ENCODE results near the gene ADCYAP1R1.

The ADCYAP1R1 gene

GRCh38 chr7:31120800-31121513 lies 68.8 kb downstream of the ADCYAP1R1 start:
- no peak overlapping the region for H2AFZ ChIP-seq (ENCODE audit: low read depth, low read length)
- H3K4me3 ChIP-seq (ENCODE audit: low read length): no peak overlapping the region
- no peak overlapping the region for H3K9ac ChIP-seq (ENCODE audit: low read length)
- TF ChIP-seq, protein P1, sequence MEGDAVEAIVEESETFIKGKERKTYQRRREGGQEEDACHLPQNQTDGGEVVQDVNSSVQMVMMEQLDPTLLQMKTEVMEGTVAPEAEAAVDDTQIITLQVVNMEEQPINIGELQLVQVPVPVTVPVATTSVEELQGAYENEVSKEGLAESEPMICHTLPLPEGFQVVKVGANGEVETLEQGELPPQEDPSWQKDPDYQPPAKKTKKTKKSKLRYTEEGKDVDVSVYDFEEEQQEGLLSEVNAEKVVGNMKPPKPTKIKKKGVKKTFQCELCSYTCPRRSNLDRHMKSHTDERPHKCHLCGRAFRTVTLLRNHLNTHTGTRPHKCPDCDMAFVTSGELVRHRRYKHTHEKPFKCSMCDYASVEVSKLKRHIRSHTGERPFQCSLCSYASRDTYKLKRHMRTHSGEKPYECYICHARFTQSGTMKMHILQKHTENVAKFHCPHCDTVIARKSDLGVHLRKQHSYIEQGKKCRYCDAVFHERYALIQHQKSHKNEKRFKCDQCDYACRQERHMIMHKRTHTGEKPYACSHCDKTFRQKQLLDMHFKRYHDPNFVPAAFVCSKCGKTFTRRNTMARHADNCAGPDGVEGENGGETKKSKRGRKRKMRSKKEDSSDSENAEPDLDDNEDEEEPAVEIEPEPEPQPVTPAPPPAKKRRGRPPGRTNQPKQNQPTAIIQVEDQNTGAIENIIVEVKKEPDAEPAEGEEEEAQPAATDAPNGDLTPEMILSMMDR (IDR thresholded peaks at IDR 0.05; ENCODE audit: low read depth, low read length): no peak
- H3K4me2 ChIP-seq (ENCODE audit: low read length): no peak overlapping the region
- no peak overlapping the region for H3K27ac ChIP-seq (ENCODE audit: low read length)
- no peaks in the 10 kb centered on the region for H3K27me3 ChIP-seq (ENCODE audit: low read depth, low read length)
- H3K36me3 ChIP-seq (replicated peaks; ENCODE audit: low read depth, low read length): no peaks in the 10 kb centered on the region
- no peaks in the 10 kb centered on the region for H4K20me1 ChIP-seq (ENCODE audit: insufficient read depth, low read length)
- H3K79me2 ChIP-seq (ENCODE audit: low read length): no peaks in the 10 kb centered on the region
- no peaks in the 10 kb centered on the region for H3K9me3 ChIP-seq (ENCODE audit: insufficient read depth, low read length)
- H3K4me1 ChIP-seq (ENCODE audit: low read length): no peaks in the 10 kb centered on the region

GRCh38 chr7:31121601-31122000 lies 69.5 kb downstream of the ADCYAP1R1 start:
- Histone ChIP-seq H2AFZ (ENCODE audit: low read depth, low read length) (no peak overlapping the region), H3K9ac (ENCODE audit: low read length) (no peak overlapping the region), H3K9me3 (ENCODE audit: insufficient read depth, low read length) (no peaks in the 10 kb centered on the region), H4K20me1 (ENCODE audit: insufficient read depth, low read length) (no peaks in the 10 kb centered on the region), H3K27ac (ENCODE audit: low read length) (no peak overlapping the region), H3K4me3 (ENCODE audit: low read length) (no peak overlapping the region), H3K4me2 (ENCODE audit: low read length) (no peak overlapping the region), H3K36me3 (replicated peaks; ENCODE audit: low read depth, low read length) (no peaks in the 10 kb centered on the region), H3K4me1 (ENCODE audit: low read length) (no peaks in the 10 kb centered on the region), H3K79me2 (ENCODE audit: low read length) (no peaks in the 10 kb centered on the region), H3K27me3 (ENCODE audit: low read depth, low read length) (no peaks in the 10 kb centered on the region)
- no peak for TF ChIP-seq EZH2phosphoT487 (IDR thresholded peaks at IDR 0.05; ENCODE audit: low read depth)
- TF ChIP-seq, protein P1 (IDR thresholded peaks at IDR 0.05; ENCODE audit: low read depth, low read length): no peak

DNA sequence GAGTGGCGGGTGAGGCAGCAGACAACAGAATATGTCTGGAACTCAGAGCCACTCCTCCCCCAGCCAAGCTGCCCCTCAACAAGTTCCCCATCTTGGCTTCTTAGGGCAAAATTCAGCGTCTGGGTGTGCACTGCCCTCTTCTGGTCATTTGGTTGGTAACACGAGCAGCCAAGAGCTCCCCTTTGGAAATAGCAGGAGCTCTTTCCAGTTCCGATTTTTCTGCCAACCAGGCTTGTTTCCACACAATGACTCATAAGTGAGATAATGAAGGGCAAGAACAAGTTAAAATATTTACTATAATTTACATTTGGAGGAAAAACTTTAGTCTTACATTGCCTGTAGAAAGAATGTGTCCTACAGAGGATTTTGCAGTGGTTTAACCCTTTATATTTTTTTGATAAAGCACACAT lies 70.5 kb downstream of the ADCYAP1R1 start:
- no peaks in the 10 kb centered on the region for H3K36me3 ChIP-seq (replicated peaks; ENCODE audit: low read depth, low read length)
- TF ChIP-seq, protein P1 (IDR thresholded peaks at IDR 0.05; ENCODE audit: low read depth, low read length): peak; percentile 71
- no peak for TF ChIP-seq EZH2phosphoT487 (IDR thresholded peaks at IDR 0.05; ENCODE audit: low read depth)
- H3K79me2 ChIP-seq (ENCODE audit: low read length): no peaks in the 10 kb centered on the region
- H3K27ac ChIP-seq (ENCODE audit: low read length): no peak overlapping the region
- H3K4me1 ChIP-seq (ENCODE audit: low read length): no peaks in the 10 kb centered on the region
- no peaks in the 10 kb centered on the region for H4K20me1 ChIP-seq (ENCODE audit: insufficient read depth, low read length)
- H3K4me2 ChIP-seq (ENCODE audit: low read length): no peak overlapping the region
- no peak overlapping the region for H3K9ac ChIP-seq (ENCODE audit: low read length)
- H3K27me3 ChIP-seq (ENCODE audit: low read depth, low read length): no peaks in the 10 kb centered on the region
- H3K9me3 ChIP-seq (ENCODE audit: insufficient read depth, low read length): no peaks in the 10 kb centered on the region
- H2AFZ ChIP-seq (ENCODE audit: low read depth, low read length): no peak overlapping the region
- H3K4me3 ChIP-seq (ENCODE audit: low read length): no peak overlapping the region

DNA sequence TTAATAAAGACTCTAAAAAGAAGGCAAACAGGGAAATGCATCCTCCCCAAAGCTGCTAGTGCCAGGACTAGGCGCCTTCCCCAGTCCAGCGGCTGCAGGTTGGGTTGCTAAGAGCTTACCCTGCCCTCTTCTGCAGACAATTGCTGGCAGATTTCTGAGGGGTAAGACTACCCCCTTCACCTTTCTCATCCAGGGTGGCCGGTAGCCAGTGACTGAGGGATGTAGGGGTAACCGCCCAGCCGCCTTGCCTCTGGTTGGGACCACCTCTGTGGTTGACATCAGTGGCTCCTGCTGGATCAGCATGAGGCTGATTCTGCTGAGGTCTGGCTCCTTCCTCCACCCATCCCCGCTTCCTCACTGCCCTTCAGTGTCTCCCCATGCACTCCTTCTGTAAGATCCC lies 71.2 kb downstream of the ADCYAP1R1 start:
- Histone ChIP-seq H3K4me2 (ENCODE audit: low read length) (no peak overlapping the region), H3K27me3 (ENCODE audit: low read depth, low read length) (no peaks in the 10 kb centered on the region), H3K4me1 (ENCODE audit: low read length) (no peaks in the 10 kb centered on the region), H3K79me2 (ENCODE audit: low read length) (no peaks in the 10 kb centered on the region), H3K9ac (ENCODE audit: low read length) (no peak overlapping the region), H3K36me3 (replicated peaks; ENCODE audit: low read depth, low read length) (no peaks in the 10 kb centered on the region), H3K4me3 (ENCODE audit: low read length) (no peak overlapping the region), H3K27ac (ENCODE audit: low read length) (no peak overlapping the region), H3K9me3 (ENCODE audit: insufficient read depth, low read length) (no peaks in the 10 kb centered on the region), H2AFZ (ENCODE audit: low read depth, low read length) (no peak overlapping the region), H4K20me1 (ENCODE audit: insufficient read depth, low read length) (no peaks in the 10 kb centered on the region)
- TF ChIP-seq, protein P1 (IDR thresholded peaks at IDR 0.05; ENCODE audit: low read depth, low read length): no peak
- TF ChIP-seq EZH2phosphoT487 (IDR thresholded peaks at IDR 0.05; ENCODE audit: low read depth): no peak

Data from OCI-LY3 (cell line).